Cardiac muscle cell (in vitro differentiated cells and primary cell): ENCODE results near the gene FEM1A. TPM values are rescaled to one million over a fixed set of nuclear protein-coding genes. Genes with fewer than 3 reads are reported as not detected.
"Not testable (repeated sequence)": the region's sequence is repeated elsewhere in the genome, so short reads cannot be mapped to it uniquely, and the experiment has no call there.

Source experiments
- DNase-seq, 2 donors: peaks; one replicate each; pipeline versions ENCODE4 v3.0.0 to v3.0.0-alpha.2; 2010 to 2017; ENCODE audit warnings: low read depth in 1 of 2, low spot score in 1 of 2
- H3K27ac ChIP-seq: fragments of 200-600 bp; sonication (generic); 2 replicates; pipeline ENCODE4 v1.5.1; 2016
- H3K27me3 ChIP-seq: fragments of 200-600 bp; sonication (generic); 2 replicates; pipeline ENCODE4 v1.6.0; 2016; ENCODE audit warnings: control low read depth
- H3K36me3 ChIP-seq: fragments of 200-600 bp; sonication (generic); 2 replicates; pipeline ENCODE4 v1.5.1; 2016; ENCODE audit warnings: control low read depth
- H3K4me1 ChIP-seq: fragments of 200-600 bp; sonication (generic); 2 replicates; pipeline ENCODE4 v1.8.1; 2017; ENCODE audit warnings: low read depth, mild to moderate bottlenecking, mixed run types
- H3K4me3 ChIP-seq: fragments of 200-600 bp; sonication (generic); 2 replicates; pipeline ENCODE4 v1.5.1; 2016; ENCODE audit warnings: mild to moderate bottlenecking
- H3K9me3 ChIP-seq: fragments of 200-600 bp; sonication (generic); 2 replicates; pipeline ENCODE4 v1.5.1; 2017; ENCODE audit warnings: low read depth, mild to moderate bottlenecking, control low read depth
- polyA plus RNA-seq: library from polyadenylated mRNA; unstranded; fragments of >200 nt; fragmentation: Nextera tagmentation; extraction: Ambion mirVana; gene quantifications from 2 replicates; pipeline ENCODE4 v1.2.1, GENCODE V29; 2016
- total RNA-seq: library from RNA; depleted of rRNA; stranded (reverse); fragments of >200 nt; gene quantifications from 2 replicates; pipeline ENCODE4 v1.2.3, GENCODE V29; 2016
- TF ChIP-seq, protein P1 (sequence below): IDR thresholded peaks from 2 replicates; pipeline ENCODE4 v1.5.1; 2012; ENCODE audit warnings: low read depth, mild to moderate bottlenecking, low read length

The FEM1A gene, protein sequence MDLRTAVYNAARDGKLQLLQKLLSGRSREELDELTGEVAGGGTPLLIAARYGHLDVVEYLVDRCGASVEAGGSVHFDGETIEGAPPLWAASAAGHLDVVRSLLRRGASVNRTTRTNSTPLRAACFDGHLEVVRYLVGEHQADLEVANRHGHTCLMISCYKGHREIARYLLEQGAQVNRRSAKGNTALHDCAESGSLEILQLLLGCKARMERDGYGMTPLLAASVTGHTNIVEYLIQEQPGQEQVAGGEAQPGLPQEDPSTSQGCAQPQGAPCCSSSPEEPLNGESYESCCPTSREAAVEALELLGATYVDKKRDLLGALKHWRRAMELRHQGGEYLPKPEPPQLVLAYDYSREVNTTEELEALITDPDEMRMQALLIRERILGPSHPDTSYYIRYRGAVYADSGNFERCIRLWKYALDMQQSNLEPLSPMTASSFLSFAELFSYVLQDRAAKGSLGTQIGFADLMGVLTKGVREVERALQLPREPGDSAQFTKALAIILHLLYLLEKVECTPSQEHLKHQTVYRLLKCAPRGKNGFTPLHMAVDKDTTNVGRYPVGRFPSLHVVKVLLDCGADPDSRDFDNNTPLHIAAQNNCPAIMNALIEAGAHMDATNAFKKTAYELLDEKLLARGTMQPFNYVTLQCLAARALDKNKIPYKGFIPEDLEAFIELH
- total RNA-seq: 22.0 and 27.9 TPM in 2 replicates
- 2.6 and 2.8 TPM in 2 replicates for polyA plus RNA-seq

DNA sequence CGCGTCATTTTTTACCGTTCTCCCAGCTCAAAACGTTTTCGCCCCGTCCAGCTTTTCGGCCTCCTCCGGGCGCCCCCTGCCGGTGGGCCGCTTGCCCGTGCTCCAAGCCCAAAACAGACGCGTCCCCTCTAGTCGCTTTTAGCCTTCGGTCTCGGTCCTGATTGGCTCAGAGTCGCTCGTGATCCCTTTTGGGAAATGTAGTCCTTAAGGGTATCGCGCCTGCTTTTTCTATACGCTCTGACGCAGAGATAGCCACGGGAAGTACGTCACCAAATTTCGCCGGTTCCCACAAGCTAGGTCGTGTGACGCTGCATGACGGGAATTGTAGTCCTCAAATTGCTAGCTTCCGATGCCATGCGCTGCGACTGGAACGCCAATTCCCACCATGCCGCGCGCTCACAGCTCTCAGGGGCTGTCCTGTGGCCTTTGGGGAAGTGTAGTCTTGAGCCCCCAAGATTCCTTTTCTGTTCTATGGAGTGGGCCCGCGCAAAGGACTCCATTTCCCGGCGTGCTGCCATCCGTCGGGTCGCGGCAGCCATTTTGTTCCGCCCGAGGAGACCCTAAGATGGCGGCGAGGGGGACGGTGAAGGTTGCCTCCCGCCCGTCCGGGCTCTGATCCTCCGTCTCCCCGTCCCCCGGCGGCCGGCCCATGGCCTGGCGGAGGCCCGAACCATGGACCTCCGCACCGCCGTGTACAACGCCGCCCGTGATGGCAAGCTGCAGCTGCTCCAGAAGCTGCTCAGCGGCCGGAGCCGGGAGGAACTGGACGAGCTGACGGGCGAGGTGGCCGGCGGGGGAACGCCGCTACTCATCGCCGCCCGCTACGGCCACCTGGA, at the start of gene FEM1A:
Gene FEM1A, plus strand, starts transcription at position 552 of the 836 bp plus-strand sequence. Its CDS starts 121 bp downstream, at position 673.
- H3K9me3 ChIP-seq: no peaks in the 10 kb centered on the region
- H3K36me3 ChIP-seq: peaks cover 7% of the 10 kb centered on the region
- no peaks in the 10 kb centered on the region for H3K27me3 ChIP-seq
- TF ChIP-seq, protein P1, sequence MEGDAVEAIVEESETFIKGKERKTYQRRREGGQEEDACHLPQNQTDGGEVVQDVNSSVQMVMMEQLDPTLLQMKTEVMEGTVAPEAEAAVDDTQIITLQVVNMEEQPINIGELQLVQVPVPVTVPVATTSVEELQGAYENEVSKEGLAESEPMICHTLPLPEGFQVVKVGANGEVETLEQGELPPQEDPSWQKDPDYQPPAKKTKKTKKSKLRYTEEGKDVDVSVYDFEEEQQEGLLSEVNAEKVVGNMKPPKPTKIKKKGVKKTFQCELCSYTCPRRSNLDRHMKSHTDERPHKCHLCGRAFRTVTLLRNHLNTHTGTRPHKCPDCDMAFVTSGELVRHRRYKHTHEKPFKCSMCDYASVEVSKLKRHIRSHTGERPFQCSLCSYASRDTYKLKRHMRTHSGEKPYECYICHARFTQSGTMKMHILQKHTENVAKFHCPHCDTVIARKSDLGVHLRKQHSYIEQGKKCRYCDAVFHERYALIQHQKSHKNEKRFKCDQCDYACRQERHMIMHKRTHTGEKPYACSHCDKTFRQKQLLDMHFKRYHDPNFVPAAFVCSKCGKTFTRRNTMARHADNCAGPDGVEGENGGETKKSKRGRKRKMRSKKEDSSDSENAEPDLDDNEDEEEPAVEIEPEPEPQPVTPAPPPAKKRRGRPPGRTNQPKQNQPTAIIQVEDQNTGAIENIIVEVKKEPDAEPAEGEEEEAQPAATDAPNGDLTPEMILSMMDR: peak; percentile 100
- H3K4me1 ChIP-seq: no peaks in the 10 kb centered on the region
- H3K4me3 ChIP-seq: peak within 1 kb of the TSS; percentile 79
- peak within 1 kb of the TSS; percentile 95 for H3K27ac ChIP-seq
- DNase-seq: peak; percentile 100

- no peak for DNase-seq
- Histone ChIP-seq H3K27me3 (peaks cover 1% of the 10 kb centered on the region), H3K36me3 (no peaks in the 10 kb centered on the region), H3K27ac (no peak overlapping the region), H3K4me3 (no peak overlapping the region), H3K4me1 (no peaks in the 10 kb centered on the region), H3K9me3 (no peaks in the 10 kb centered on the region)
- TF ChIP-seq, protein P1: no peak
Measured at GRCh38 chr19:4742723-4743646, 48.5 kb upstream of the FEM1A start.

GRCh38 chr19:4744451-4745174, 46.9 kb upstream of the FEM1A start:
- H3K4me1 ChIP-seq: no peaks in the 10 kb centered on the region
- TF ChIP-seq, protein P1: no peak
- DNase-seq: peak in 1 of 2 donors; percentile 97
- no peaks in the 10 kb centered on the region for H3K9me3 ChIP-seq
- peaks cover 7% of the 10 kb centered on the region for H3K27me3 ChIP-seq
- H3K4me3 ChIP-seq: no peak overlapping the region
- H3K27ac ChIP-seq: no peak overlapping the region
- no peaks in the 10 kb centered on the region for H3K36me3 ChIP-seq

GRCh38 chr19:4745175-4745574, 46.4 kb upstream of the FEM1A start:
- not testable (repeated sequence) for H3K4me3 ChIP-seq

GRCh38 chr19:4745986-4746385, 45.5 kb upstream of the FEM1A start:
- H3K4me1 ChIP-seq: no peaks in the 10 kb centered on the region
- H3K9me3 ChIP-seq: no peaks in the 10 kb centered on the region
- H3K36me3 ChIP-seq: no peaks in the 10 kb centered on the region
- H3K27ac ChIP-seq: no peak overlapping the region
- DNase-seq: no peak
- no peak overlapping the region for H3K4me3 ChIP-seq
- peaks cover 7% of the 10 kb centered on the region for H3K27me3 ChIP-seq
- TF ChIP-seq, protein P1: no peak

More at GRCh38 chr19:4745175-4745574, 46.4 kb upstream of the FEM1A start:
- not testable (repeated sequence) for DNase-seq, H3K4me1 ChIP-seq, H3K9me3 ChIP-seq, H3K36me3 ChIP-seq, H3K27ac ChIP-seq, H3K27me3 ChIP-seq
